IPS-NIHi7 (cell line): ENCODE results near the gene LMBR1.
"Not testable (repeated sequence)": the region's sequence is repeated elsewhere in the genome, so short reads cannot be mapped to it uniquely, and the experiment has no call there.

ENCODE experiments used
- DNase-seq: peaks from one replicate; pipeline ENCODE4 v3.0.0; 2012; ENCODE audit warnings: mixed read lengths; ENCODE audit errors: extremely low spot score

Gene LMBR1

DNA sequence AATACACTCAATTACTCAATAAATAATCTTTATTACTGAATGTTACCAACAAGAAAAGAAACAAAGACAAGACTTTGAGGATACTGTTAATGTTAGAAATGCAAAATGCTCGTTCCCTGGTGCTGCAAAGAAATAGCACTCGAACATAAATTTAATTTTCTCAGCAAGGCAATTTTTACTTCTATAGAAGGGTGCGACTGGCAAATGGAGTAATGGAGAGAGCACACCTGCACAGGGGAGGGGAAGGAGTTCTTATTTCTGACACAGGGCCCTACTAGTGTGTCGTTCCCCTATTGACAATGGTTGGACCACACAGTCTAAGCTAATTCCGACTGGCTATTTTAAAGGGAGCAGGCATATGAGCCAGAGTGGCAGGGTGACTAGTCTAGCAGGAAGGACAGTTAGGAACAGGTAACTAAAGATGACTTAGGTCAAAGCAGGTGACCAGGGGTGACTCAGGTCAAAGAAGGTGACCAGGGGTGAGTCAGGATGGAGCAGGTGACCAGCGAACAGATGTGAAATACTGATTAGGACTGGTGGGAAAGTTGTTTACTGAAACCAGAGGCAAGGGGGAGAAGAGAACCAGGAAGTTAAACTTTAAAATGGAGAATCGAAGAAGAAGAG lies 133.3 kb downstream of the LMBR1 start:
- DNase-seq: no peak

DNA sequence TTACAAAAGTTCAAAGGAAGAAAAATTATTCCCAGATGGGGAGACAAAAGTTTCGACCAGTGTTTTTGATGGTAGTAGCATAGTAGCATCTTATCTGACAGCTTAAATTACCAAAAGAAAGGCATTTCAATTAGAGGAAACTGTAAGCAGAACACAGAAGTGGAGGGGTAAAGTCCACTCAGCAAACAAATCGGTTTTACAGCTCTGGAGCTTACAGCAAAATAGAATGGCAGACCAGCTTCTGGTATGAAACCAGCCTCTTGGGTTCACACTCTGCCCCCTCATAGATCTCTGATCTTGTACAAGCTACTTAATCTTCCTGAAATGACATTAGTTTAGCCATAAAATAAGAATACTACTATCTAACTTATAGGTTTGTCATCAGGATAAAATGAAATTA lies 133.8 kb downstream of the LMBR1 start:
- DNase-seq: no peak

DNA sequence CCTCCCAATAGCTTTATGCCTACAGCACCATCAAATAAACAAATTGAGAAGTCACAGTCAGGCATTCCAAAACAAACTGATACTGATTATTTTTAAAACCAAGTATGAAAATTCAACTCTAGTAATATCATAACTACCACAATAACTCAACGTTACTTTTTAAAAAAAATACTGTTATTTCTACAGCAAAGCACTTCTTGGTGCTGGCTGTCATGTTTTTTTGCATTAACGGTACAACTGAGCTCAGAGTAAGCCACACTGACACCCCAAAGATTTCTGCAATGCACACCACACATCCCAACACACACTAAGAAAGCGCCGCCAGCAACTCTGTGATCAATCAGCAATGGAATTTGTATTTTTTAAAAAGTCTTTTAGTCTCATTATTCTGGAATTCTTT lies 138.8 kb downstream of the LMBR1 start:
- no peak for DNase-seq

DNA sequence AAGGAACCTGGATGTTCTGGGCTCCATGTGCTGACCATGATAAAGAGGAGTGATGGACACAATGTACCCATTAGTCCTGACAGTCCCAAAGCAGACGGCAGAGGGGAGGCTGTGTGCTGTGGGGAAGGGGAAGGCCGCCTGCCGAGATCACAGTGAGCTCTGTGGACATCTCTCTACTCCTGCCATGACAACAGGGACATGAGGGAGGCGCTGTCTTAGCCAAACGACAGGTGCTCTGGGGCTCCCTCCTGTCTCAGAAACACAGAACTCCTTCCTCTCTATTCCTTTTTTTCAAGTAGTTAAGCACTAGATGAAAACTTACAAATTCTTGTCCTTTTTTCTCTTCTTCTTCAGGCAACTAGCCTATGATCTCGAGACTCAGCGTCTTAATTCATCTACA lies 139.4 kb downstream of the LMBR1 start:
- peak; percentile 32 for DNase-seq

DNA sequence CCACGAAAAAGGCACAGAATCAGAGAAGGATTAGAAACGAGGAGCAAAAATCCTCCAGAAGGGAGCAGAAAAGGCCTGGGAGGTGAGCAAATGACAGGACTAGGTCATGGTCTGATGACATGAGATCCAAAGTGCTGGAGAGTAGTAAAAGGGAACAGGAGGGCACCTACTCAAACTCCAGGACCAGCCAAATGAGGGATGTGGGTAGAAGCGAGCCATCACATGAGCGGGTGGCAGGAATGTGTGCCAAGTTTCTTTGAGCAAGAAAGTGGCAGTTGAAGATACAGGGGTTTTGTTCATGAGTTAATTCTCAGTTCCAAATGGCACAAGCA lies 139.8 kb downstream of the LMBR1 start:
- no peak for DNase-seq

DNA sequence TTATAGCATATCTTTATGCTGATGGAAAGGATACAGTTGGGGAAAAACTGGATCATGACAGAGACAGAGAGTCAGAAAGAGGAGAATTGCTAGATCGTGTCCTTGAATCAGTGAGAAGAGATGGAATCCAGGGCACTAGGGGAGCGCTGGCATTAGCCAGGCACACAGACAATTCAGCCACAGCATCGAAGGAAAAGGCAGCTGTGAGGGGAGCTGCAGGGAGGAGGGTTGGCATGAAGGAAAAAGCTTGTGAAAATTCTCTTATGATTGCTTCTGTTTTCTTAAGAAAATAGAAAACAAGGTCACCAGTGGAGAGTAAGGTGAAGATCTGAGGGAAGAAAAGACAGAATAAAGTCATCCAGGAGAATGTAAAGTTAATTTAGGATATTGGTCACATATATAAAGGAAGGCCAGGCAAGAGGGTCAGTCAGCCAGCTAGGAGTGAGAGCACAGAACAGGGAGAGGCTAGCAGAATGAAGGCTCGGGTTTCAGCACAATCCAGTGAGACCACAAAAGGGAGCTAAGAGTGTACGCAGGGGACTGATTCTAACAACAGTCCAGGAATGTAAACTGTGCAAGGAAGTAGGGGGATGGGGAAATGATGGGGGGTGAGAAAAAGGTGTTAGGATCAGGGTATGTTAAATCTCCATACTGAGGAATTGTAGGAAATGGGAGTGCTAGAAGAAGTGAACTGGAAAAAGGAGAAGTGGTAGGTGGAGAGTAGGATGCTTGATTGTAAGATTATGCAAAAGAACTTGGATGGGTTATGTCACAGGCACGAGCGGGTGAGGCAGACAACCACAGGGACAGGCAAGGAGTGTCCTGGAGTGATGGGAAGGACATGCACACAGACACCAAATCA lies 140.4 kb downstream of the LMBR1 start:
- DNase-seq: no peak

DNA sequence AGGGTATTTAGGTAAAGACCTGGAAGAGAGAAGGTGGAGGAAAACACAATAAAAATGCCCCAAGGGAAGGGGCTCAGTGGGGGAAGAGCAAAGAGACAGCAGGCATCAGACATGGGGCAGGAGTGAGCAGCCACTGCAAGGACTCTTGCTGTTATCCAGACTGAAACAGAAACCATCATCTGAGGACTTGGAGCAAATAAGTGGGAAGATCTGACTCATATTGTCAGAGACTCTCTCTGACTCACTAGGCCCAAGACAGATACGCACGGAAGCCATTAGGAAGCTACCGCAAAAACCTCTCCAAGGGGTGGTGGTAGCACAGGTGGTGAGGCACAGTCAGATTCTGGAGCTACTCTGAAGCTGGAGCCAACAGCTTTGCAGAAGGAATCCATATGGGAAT lies 141.7 kb downstream of the LMBR1 start:
- DNase-seq: no peak

DNA sequence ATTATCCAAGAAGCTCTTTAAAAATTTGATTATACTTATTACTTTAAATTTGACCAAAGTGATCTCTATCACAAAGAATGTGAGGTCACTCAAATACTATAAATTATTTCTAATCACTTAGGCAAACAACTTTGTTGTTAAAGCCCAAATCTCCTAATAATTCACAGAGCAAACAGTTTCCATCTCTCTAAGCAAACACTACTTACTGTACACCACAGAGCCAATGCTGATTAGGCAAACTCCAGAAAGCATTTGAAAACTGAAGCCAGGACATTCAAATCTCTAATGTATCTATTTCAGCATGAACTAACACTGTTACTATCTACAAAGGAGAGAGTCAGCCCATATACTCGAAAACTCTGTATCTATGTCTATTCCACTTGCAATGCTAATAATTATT lies 145.3 kb downstream of the LMBR1 start:
- DNase-seq: no peak

DNA sequence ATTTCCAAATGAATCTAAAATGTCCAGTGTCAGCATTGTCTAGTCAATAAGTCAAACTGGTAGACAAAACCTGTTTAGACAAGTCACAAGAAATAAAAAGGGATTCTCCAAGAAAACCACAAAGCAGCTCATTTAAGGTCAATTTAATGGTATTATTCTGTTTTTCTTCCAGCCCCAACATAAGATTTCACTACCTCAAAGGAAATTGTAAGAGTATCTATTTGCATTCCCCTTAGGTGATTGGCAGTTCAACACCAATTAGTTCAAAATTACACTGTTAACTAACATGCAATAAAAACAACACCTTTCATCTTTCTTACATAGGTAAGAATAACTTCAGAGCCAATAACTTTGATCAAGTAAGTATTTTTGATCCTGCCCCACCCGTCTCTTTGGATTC lies 146.1 kb downstream of the LMBR1 start:
- DNase-seq: no peak

DNA sequence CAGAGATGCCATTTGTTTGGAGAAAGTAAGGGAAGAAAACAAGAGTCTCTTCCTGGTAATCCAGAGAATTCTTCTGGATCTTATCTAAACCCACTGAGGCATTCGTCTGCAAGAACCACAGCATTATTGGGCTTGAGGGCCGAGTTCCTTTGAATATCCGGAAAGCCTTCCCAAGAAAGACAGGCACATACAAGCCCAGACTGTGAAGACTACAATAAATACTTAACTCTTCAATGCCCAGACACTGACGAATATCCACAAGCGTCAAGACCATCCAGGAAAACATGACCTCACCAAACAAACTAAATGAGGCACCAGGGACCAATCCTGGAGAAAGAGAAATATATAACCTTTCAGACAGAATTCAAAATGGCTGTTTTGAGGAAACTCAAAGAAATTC lies 153.4 kb downstream of the LMBR1 start:
- DNase-seq: no peak

DNA sequence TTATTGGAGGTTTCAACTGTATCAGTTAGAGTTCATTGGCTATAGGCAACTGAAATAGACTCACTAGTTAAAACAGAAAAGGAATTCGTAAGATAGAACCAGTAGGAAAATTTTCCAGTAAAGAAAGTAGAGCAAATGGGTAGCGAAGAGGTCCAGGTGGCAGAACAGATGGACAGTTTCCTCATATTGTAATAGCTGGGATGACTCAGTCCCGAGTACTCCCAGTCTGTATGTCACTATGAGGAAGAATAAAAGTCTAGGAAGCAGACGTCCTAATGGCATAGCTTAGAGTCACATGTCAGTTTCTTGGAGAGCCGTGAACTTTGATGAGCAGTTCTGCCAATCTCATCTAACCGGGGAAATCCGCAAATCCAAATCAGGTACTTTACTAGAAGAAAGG lies 157.1 kb downstream of the LMBR1 start:
- DNase-seq: no peak

DNA sequence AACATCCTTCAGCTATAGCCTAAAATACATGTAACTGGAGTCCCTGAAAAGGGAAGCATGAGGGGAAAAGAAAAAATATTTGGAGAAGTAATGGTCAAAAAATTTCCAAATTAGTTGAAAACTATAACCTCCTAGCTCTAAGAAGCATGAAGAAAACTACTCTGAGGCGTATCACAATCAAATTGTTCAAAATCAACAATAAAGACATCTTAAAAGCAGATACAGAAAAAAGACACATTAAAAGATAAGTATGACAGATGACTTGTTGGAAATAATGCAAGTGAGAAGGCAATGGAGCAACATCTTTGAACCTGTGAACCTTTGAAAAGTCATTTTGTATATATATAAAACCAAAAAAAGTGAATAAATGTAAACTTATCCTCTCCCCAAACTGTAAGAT lies 159.3 kb downstream of the LMBR1 start:
- DNase-seq: no peak

DNA sequence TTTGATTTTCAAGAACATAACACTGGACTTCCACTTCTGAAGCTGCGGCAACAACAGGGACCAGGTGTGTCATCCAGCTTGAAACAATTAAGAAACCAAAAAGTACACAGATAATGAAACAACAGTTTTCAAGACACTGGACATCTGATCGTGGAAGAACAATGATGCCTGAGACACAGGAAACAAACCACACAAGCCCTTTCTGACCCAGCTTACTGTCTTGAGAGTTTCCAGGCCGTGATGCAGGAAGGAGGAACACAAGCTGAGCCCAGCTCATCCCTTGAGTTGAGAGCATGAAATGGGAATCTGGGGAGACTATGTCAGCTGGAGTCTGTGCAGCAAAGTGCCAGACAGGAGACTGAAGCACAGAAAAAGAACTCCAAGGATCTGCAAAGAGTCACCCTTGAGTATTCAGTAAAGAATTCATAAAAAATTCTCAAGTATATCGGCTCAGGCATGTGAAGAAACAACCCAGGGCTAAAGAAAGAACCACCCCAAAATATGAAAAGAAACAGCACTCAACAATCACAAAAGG lies 160.8 kb downstream of the LMBR1 start:
- DNase-seq: no peak

DNA sequence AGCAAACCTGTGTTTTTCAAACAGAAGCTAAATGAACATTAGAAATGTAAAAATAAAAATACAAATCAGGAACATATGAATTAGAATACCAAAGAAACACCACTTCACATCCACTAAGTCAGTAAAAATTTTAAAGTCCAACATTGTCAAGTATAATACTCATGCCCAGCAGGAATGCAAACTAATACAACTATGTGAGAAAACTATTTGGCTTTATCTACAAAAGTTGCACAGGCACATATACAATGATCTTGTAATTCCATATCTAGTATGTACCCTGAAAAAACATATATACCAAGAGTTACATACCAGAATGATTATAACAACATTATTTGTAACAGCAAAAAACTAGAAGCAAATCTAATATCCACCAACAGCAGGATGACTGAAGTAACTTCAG lies 161.3 kb downstream of the LMBR1 start:
- no peak for DNase-seq

DNA sequence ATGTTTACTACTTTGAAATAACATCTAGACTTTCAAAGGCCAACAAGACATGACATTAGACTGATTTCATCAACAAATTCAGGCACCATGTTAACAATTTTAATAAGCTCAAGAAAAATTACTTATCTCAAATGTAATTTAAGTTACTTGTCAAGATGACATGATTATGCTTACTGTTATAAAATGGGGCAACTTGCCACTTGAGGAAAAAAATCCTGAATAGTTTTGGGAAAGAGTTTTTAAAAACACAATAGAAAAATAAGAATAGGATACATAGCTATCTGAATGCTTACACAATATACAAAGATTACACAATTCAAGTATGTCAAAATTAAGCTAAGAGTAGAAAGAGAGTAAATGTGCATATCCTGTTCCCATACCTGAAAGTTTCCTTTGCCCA lies 167.0 kb downstream of the LMBR1 start:
- no peak for DNase-seq

DNA sequence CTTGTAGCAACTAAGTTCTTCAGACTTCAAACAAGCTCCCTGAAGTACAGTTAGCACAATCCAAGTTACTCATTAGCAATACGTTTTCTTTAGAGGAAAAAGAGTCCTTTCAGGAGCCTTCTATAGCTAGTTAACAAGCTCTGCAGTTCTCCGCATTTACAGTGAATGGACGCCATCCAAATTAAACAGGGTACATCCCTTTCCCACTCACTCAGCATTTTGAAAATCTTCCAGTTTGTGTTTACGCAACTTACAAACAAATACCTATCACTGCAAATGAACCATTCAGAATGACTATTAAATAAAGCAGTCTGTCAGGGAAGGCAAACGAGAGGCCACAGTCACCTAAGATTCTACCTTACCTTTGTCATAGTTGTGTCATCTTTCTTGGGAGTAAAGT lies 167.9 kb downstream of the LMBR1 start:
- DNase-seq: no peak

DNA sequence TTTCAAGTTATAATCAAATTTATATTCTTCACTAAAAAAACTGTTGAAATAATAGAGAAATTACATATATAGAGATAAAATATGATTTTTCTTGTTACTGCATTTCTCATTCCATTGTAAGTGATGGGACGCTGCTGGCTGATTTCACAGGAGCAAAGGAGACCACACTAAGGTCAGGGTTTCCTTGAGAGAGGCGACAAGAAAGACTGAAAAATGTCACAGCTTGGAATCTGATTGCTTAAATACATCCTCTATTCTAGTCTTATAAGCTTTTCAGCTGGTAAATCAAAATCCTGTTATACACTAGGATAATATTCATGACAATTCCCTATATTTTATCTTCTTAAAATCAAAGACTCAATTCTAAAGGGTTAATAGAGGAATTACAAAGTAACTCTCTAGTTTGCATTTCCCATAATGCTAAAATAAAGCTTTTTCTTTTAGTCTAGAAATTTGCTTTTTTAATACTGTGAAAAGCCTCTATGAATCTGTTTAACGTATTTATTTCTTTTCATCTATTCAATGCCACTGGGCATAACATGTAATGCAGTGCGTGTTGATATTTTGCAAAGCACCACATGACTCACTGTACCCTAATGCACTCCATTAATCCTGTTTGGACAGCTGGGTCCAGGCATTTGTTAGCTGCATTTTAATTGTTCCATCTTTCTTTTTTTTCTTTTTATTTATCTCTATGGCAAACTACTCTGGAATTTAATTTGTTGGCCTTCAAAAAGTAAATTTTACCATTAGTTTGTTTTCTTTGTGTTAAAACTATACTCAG lies 170.7 kb downstream of the LMBR1 start:
- DNase-seq: no peak

DNA sequence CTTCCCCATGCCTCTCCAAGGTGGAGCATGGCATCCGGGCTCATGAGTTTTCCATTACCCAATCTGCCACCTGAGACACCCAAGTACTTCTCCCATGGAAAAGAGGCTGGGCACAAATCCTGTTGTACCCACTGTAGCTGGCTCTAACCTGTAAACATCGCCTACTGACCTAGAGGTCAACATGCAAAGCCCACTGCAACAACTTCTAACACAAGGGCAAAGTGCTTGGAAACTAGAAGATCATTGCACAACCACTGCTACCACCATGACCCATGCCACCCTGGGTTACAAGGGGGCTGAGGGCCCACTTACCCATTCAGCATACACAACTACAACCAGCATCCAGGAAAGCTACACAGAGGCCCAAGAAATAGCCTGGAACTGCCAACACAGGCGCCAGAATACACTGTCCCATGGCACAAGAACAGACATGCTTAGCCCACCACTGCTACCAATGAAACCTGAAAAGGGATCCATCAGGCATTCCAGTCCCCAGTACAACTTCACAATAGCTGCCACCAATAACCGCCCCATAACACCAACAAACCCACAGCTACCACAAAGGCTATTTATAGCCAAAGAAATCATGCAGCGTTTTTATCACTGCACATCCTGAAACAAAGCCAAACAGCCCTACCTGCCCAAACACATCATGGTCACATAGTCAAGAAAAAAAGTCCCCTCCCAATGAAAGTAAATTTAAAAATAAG lies 189.1 kb downstream of the LMBR1 start:
- DNase-seq: no peak

DNA sequence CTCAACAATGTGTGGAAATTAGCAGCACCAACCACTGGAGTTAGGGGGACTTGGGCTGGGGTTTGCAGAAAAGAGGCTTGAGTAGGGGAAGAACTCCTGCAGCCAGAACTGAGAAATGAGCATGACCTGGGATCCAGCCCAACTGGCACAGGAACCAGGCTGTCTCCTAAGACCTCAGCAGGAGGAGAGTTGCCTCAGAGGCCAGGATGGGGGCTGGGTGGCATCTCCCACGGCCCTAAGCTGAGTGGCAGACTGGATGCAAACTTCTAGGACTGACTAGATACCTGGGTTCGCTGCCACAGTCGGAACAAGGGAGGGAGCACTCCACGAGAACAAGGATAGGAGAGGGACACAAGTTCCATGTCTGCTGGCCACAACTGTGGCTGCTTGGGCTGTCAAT lies 189.8 kb downstream of the LMBR1 start:
- DNase-seq: no peak

DNA sequence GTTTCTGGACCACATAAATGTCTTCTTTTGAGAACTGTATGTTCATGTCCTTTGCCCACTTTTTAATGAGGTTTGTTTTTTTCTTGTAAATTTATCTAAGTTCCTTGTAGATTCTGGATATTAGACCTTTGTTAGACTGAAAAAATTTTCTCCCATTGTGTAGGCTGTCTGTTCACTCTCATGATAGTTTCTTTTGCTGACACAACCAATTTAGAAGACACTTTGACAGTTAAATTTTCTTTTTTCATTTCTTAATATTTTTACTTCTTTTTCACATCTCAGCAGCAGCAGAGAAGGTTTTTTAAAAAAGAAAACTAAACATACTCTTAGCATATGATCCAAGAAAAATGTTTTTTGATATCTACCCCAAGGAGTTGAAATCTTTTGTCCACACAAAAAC lies 190.6 kb downstream of the LMBR1 start:
- DNase-seq: no peak

DNA sequence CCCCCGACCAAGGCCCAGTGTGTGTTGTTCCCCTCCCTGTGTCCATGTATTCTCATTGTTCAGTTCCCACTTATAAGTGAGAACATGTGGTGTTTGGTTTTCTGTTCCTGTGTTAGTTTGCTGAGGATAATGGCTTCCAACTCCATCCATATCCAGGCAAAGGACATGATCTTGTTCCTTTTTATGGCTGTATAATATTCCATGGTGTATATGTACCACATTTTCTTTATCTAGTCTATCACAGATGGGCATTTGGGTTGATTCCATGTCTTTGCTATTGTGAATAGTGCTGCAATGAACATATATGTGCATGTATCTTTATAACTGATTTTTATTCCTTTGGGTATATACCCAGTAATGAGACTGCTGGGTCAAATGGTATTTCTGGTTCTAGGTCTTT lies 191.2 kb downstream of the LMBR1 start:
- not testable (repeated sequence) for DNase-seq

DNA sequence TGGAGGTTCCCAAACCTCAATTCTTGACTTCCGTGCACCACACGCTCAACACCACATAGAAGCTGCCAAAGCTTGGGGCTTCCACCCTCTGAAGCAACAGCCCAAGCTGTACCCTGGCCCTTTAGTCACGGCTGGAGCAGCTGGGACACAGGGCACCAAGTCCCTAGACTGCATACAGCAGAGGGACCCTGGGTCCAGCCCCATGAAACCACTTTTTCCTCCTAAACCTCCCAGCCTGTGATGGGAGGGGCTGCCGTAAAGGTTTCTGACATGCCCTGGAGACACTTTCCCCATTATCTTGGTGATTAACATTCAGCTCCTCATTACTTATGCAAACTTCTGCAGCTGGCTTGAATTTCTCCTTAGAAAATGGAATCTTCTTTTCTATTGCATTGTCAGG lies 194.5 kb downstream of the LMBR1 start:
- DNase-seq: not testable (repeated sequence)
